Tibial nerve (tissue), 4 donors: Measurements from ENCODE around the gene GOLGA8H. TPM values are rescaled to one million over a fixed set of nuclear protein-coding genes. Genes with fewer than 3 reads are reported as not detected.
A peak's percentile ranks its signal among the peaks of the same experiment; 100 is the strongest.
"Not testable (repeated sequence)": the region's sequence is repeated elsewhere in the genome, so short reads cannot be mapped to it uniquely, and the experiment has no call there.

Experiments
- DNase-seq, 2 donors: peaks; one replicate each; pipeline ENCODE4 v3.0.0-alpha.2; 2019; ENCODE audit warnings: low spot score in 2 of 2
- H3K27ac ChIP-seq, 4 donors: fragments of 200-600 bp; sonication (generic) in 3 of 4; one replicate each; pipeline ENCODE4 v1.5.1; 2017 to 2019; ENCODE audit warnings: mild to moderate bottlenecking in 1 of 4
- H3K27me3 ChIP-seq, 2 donors: fragments of 200-600 bp; sonication (generic) in 1 of 2; one replicate each; pipeline versions ENCODE4 v1.5.1 to v1.6.0; 2017 to 2019
- H3K36me3 ChIP-seq, 3 donors: fragments of 200-600 bp; sonication (generic); one replicate each; pipeline ENCODE4 v1.5.1; 2018 to 2019
- H3K4me1 ChIP-seq, 4 donors: fragments of 200-600 bp; sonication (generic) in 3 of 4; one replicate each; pipeline ENCODE4 v1.5.1; 2017 to 2019
- H3K4me3 ChIP-seq, 4 donors: fragments of 200-600 bp; sonication (generic) in 3 of 4; one replicate each; pipeline ENCODE4 v1.5.1; 2017 to 2019; ENCODE audit warnings: mild to moderate bottlenecking in 1 of 4, moderate library complexity in 1 of 4
- H3K9me3 ChIP-seq, 4 donors: fragments of 200-600 bp; sonication (generic) in 3 of 4; one replicate each; pipeline ENCODE4 v1.5.1; 2017 to 2019
- WGBS, 2 donors: methylation state at CpG; one replicate each; pipeline ENCODE4 v1.1.5; 2018; 5-methylcytosine and 5-hydroxymethylcytosine counted together
- total RNA-seq, 4 donors: library from RNA; depleted of rRNA; stranded (reverse); fragments of >200 nt; gene quantifications; one replicate each; pipeline ENCODE4 v1.1.0, GENCODE V29; 2016
- TF ChIP-seq, protein P1 (sequence below), 5 experiments: fragments of 200-600 bp in 3 of 5; fragments of 450-650 bp in 2 of 5; sonication (generic) in 3 of 5; IDR thresholded peaks; one replicate each; pipeline ENCODE4 v1.5.1; 2016 to 2019; ENCODE audit warnings: antibody characterized with exemption in 5 of 5, mild to moderate bottlenecking in 3 of 5, moderate library complexity in 2 of 5

GOLGA8H gene, protein sequence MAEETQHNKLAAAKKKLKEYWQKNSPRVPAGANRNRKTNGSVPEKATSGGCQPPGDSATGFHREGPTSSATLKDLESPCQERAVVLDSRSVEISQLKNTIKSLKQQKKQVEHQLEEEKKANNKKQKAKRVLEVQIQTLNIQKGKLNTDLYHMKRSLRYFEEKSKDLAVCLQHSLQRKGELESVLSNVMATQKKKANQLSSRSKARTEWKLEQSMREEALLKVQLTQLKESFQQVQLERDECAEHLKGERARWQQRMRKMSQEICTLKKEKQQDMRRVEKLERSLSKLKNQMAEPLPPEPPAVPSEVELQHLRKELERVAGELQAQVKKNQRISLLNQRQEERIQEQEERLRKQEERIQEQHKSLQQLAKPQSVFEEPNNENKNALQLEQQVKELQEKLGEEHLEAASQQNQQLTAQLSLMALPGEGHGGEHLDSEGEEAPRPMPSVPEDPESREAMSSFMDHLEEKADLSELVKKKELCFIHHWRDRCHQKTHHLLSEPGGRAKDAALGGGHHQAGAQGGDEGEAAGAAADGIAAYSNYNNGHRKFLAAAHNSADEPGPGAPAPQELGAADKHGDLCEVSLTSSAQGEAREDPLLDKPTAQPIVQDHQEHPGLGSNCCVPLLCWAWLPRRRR
- total RNA-seq = 1 to 10 TPM; 1.1 to 4.2 (median 1.5) TPM

DNA sequence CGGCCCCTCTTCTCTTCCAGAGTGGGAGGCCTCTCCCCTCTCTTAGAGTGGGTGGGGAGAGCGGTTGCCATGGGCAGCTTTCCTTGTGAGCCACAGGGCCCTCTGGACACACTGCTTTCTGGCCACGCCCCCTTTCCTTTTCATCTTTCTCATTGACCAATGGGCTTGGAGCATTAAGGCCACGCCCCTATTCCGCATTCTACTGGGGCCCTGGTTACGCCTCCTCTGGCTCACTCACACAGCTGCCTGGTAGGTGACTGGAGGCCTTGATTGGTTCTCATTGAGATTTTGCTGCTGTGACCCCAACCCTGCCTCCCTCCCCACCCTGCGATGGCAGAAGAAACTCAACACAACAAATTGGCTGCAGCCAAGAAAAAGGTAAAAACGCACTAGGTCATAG, at the start of gene GOLGA8H:
Gene GOLGA8H, plus strand, starts transcription at position 233 of the 400 bp plus-strand sequence. Its CDS starts 98 bp downstream, at position 331.
- H3K4me1 ChIP-seq, H3K9me3 ChIP-seq, H3K4me3 ChIP-seq, H3K27ac ChIP-seq, H3K36me3 ChIP-seq, DNase-seq, H3K27me3 ChIP-seq: not testable (repeated sequence)
- WGBS, 2 donors = 89 to 95% methylated on average over 3 to 8 of the region's 8 CpGs

DNA sequence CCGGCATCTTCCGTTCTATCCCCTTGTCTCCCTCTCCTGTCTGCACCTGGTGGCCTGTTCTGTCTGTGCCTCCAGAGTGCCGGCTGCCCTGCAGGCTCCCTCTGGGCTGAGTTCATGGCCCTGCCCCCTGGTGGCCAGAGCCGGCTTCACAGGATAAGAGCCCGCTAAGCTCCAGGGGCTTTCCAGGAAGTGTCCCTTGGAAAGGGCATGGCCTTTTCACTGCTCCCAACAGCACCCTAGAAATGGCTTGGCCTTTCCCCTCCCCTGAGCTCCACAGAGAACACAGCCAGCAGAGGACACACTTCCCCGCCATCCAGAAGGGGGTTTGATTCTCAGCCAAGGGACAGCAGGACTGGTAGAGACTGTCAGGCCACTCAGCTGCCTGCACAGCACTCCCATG, 36.9 kb upstream of the GOLGA8H start:
- not testable (repeated sequence) for H3K4me1 ChIP-seq, DNase-seq, H3K36me3 ChIP-seq, H3K27ac ChIP-seq, H3K27me3 ChIP-seq, H3K9me3 ChIP-seq, H3K4me3 ChIP-seq
- 20% methylated on average over 1 of the region's 6 CpGs; no CpG with 5 or more reads in 1 of the 2 donors for WGBS, 2 donors
- TF ChIP-seq, protein P1, sequence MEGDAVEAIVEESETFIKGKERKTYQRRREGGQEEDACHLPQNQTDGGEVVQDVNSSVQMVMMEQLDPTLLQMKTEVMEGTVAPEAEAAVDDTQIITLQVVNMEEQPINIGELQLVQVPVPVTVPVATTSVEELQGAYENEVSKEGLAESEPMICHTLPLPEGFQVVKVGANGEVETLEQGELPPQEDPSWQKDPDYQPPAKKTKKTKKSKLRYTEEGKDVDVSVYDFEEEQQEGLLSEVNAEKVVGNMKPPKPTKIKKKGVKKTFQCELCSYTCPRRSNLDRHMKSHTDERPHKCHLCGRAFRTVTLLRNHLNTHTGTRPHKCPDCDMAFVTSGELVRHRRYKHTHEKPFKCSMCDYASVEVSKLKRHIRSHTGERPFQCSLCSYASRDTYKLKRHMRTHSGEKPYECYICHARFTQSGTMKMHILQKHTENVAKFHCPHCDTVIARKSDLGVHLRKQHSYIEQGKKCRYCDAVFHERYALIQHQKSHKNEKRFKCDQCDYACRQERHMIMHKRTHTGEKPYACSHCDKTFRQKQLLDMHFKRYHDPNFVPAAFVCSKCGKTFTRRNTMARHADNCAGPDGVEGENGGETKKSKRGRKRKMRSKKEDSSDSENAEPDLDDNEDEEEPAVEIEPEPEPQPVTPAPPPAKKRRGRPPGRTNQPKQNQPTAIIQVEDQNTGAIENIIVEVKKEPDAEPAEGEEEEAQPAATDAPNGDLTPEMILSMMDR (IDR thresholded peaks at IDR 0.05) = peak; percentile 7 to 39 (median 30)

DNA sequence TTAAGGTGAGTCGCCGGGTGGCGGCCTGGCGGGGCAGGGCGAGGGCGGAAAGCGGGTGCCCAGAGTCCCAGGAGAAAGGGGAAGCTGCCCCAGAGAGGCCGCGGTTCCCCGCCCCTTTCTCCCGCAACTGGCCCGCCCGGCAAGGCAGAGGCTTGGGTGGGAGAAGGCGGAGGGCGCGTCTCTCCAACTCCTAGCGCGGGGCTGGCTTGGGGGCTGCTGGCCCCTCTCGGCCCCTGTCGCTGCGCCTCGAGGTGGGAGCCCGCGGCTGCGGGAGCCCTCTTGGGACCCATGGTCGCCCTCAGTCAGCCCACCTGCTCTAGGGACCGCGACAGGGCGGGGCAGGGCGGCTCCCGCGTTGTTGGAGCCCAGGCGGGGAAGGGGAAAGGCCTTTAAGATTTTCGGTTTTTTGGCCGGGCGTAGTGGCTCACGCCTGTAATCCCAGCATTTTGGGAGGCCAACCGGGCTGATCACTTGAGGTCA, 30.8 kb upstream of the GOLGA8H start:
- not testable (repeated sequence) for H3K4me1 ChIP-seq, H3K27ac ChIP-seq, H3K27me3 ChIP-seq, H3K9me3 ChIP-seq, DNase-seq, H3K36me3 ChIP-seq
- no CpG with 5 or more reads among the region's 38 CpGs for WGBS, 2 donors
- H3K4me3 ChIP-seq = peak overlapping the region in 1 of 4 donors; percentile 33

GRCh38 chr15:30579394-30579970, 24.3 kb upstream of the GOLGA8H start:
- H3K4me1 ChIP-seq, DNase-seq, H3K9me3 ChIP-seq, H3K27ac ChIP-seq, H3K36me3 ChIP-seq, H3K27me3 ChIP-seq, H3K4me3 ChIP-seq: not testable (repeated sequence)
- no CpG with 5 or more reads among the region's 6 CpGs for WGBS, 2 donors

DNA sequence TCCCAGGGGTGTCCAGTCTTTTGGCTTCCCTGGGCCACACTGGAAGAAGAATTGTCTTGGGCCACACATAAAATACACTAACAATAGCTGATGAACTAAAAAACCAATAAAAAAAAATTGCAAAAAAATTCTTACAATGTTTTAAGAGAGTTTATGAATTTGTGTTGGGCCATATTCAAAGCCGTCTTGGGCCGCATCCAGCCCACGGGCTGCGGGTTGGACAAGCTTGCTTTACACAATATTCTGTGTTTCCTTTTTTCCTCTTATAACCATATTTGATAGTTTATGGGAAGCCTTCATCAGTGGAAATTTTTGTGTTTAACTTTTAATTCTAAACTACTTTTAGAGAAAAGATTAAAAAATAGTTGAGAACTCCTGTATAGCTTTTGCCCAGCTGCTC, 23.1 kb upstream of the GOLGA8H start:
- not testable (repeated sequence) for H3K27ac ChIP-seq, H3K9me3 ChIP-seq, H3K4me3 ChIP-seq, H3K4me1 ChIP-seq, H3K27me3 ChIP-seq, H3K36me3 ChIP-seq, DNase-seq
- WGBS, 2 donors = no CpG with 5 or more reads among the region's 4 CpGs

DNA sequence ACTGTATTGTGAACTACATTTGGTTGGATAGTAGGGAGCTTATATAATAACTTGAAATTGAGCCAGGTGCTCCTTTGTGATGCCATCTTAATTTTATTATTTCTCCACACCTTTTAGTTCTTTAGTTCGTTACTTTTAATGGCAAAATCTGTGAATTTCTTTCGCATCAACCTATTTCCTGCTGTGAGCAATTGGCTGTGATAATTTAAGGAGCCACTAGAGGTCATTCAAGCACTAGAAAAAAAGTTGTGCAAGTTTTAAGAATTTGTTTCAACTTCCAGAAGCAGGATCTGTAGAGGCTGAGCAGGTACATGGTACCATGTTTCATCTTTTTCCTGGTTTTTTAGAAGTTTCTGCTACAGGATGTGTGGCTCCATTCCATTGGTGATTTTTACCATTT, 4.9 kb upstream of the GOLGA8H start:
- H3K4me1 ChIP-seq, DNase-seq, H3K27ac ChIP-seq, H3K4me3 ChIP-seq, H3K9me3 ChIP-seq, H3K27me3 ChIP-seq, H3K36me3 ChIP-seq: not testable (repeated sequence)
- WGBS, 2 donors = 10 to 15% methylated on average over 2 of the region's 2 CpGs
- TF ChIP-seq, protein P1 (IDR thresholded peaks at IDR 0.05) = peak in 2 of 5 experiments; percentile 16 to 20

DNA sequence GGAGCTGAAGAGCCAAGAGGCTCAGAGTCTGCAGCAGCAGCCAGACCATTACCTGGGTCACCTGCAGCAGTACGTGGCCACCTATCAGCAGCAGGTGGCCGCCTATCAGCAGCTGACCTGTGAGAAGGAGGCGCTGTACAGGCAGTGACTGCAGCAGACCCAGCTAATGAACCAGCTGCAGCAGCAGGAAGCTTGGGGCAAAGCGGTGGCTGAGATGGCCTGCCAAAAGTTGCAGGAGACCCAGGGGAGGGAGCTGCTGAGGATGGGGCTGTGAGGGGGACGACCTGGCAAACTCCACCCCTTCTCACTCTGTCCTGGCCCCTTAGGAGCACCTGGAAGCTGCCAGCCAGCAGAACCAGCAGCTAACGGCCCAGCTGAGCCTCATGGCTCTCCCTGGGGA, 8.4 kb downstream of the GOLGA8H start:
- H3K4me3 ChIP-seq, H3K27me3 ChIP-seq, H3K9me3 ChIP-seq, H3K4me1 ChIP-seq, DNase-seq, H3K36me3 ChIP-seq, H3K27ac ChIP-seq: not testable (repeated sequence)
- no CpG with 5 or more reads among the region's 6 CpGs for WGBS, 2 donors
